HL-60 (cell line): ENCODE results near the gene KBTBD6. TPM values are rescaled to one million over a fixed set of nuclear protein-coding genes. Genes with fewer than 3 reads are reported as not detected.

Source experiments
- DNase-seq, 2 experiments: peaks; one replicate each; pipeline ENCODE4 v3.0.0-alpha.2; 2010 to 2020; ENCODE audit warnings: low read depth in 1 of 2, low spot score in 1 of 2
- H3K27ac ChIP-seq: fragments of 250-450 bp; sonication (Bioruptor Pico); replicated peaks from 2 replicates; pipeline ENCODE4 v1.5.1; 2020; ENCODE audit warnings: mild to moderate bottlenecking, moderate library complexity
- H3K27me3 ChIP-seq: fragments of 250-450 bp; sonication (Bioruptor Pico); 2 replicates; pipeline ENCODE4 v1.5.1; 2021; ENCODE audit warnings: mild to moderate bottlenecking, moderate library complexity; ENCODE audit not compliant: insufficient read depth, poor library complexity, severe bottlenecking
- H3K4me3 ChIP-seq: replicated peaks from 2 replicates; pipeline ENCODE4 v1.5.1; 2011; ENCODE audit warnings: mild to moderate bottlenecking, control low read depth, low read length; ENCODE audit not compliant: insufficient read depth
- GABPA ChIP-seq: IDR thresholded peaks from 2 replicates; pipeline ENCODE4 v1.6.1; 2012; ENCODE audit warnings: low read depth
- POLR2AphosphoS5 ChIP-seq: IDR thresholded peaks from 2 replicates; pipeline ENCODE4 v1.6.1; 2012; ENCODE audit warnings: low read depth
- SPI1 ChIP-seq: IDR thresholded peaks from 2 replicates; pipeline ENCODE4 v1.6.1; 2012; ENCODE audit warnings: low read depth, mild to moderate bottlenecking, borderline replicate concordance
- microRNA-seq: library from miRNA; unstranded; fragments of <30 nt; microRNA quantifications from one replicate; pipeline ENCODE4, GENCODE V29; 2018
- TF ChIP-seq, protein P1 (sequence below): IDR thresholded peaks from 2 replicates; pipeline ENCODE4 v1.6.1; 2012; ENCODE audit warnings: low read depth; ENCODE audit not compliant: insufficient replicate concordance
- TF ChIP-seq, protein P2 (sequence below): IDR thresholded peaks from one replicate; pipeline ENCODE4 v1.5.1; 2011; ENCODE audit warnings: low read length, control low read depth, inconsistent platforms; ENCODE audit not compliant: insufficient read depth

KBTBD6 gene

DNA sequence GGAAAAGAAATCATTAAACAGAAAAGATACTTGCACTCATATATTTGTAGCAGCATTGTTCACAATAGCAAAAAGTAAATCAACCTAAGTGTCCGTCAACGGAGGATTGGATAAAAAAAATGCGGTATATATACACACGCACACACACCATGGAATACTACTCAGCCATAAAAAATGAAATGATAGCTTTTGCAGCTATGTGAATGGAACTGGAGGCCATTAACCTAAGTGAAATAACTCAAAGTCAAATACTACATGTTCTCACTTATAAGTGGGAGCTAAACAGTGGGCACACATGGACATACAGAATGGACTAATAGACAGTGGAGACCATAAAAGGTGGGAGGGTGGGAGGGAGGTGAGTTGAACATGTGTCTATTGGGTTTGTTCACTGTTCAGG, 52.9 kb downstream of the KBTBD6 start:
- TF ChIP-seq SPI1: no peak
- no peak for TF ChIP-seq POLR2AphosphoS5
- TF ChIP-seq, protein P1, sequence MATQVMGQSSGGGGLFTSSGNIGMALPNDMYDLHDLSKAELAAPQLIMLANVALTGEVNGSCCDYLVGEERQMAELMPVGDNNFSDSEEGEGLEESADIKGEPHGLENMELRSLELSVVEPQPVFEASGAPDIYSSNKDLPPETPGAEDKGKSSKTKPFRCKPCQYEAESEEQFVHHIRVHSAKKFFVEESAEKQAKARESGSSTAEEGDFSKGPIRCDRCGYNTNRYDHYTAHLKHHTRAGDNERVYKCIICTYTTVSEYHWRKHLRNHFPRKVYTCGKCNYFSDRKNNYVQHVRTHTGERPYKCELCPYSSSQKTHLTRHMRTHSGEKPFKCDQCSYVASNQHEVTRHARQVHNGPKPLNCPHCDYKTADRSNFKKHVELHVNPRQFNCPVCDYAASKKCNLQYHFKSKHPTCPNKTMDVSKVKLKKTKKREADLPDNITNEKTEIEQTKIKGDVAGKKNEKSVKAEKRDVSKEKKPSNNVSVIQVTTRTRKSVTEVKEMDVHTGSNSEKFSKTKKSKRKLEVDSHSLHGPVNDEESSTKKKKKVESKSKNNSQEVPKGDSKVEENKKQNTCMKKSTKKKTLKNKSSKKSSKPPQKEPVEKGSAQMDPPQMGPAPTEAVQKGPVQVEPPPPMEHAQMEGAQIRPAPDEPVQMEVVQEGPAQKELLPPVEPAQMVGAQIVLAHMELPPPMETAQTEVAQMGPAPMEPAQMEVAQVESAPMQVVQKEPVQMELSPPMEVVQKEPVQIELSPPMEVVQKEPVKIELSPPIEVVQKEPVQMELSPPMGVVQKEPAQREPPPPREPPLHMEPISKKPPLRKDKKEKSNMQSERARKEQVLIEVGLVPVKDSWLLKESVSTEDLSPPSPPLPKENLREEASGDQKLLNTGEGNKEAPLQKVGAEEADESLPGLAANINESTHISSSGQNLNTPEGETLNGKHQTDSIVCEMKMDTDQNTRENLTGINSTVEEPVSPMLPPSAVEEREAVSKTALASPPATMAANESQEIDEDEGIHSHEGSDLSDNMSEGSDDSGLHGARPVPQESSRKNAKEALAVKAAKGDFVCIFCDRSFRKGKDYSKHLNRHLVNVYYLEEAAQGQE: no peak
- TF ChIP-seq, protein P2, sequence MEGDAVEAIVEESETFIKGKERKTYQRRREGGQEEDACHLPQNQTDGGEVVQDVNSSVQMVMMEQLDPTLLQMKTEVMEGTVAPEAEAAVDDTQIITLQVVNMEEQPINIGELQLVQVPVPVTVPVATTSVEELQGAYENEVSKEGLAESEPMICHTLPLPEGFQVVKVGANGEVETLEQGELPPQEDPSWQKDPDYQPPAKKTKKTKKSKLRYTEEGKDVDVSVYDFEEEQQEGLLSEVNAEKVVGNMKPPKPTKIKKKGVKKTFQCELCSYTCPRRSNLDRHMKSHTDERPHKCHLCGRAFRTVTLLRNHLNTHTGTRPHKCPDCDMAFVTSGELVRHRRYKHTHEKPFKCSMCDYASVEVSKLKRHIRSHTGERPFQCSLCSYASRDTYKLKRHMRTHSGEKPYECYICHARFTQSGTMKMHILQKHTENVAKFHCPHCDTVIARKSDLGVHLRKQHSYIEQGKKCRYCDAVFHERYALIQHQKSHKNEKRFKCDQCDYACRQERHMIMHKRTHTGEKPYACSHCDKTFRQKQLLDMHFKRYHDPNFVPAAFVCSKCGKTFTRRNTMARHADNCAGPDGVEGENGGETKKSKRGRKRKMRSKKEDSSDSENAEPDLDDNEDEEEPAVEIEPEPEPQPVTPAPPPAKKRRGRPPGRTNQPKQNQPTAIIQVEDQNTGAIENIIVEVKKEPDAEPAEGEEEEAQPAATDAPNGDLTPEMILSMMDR: no peak
- no peak for TF ChIP-seq GABPA
- Histone ChIP-seq H3K4me3 (no peak overlapping the region), H3K27ac (no peak overlapping the region), H3K27me3 (no peaks in the 10 kb centered on the region)
- no peak for DNase-seq

Small RNAs within 50 kb of the gene (microRNA-seq; reads per million reads assigned to microRNA genes)
- not detected for gene MIR3168
